Muscle of leg (tissue), 11 donors: ENCODE results near the gene S100A14. TPM values are rescaled to one million over a fixed set of nuclear protein-coding genes. Genes with fewer than 3 reads are reported as not detected.
"Not testable (repeated sequence)": the region's sequence is repeated elsewhere in the genome, so short reads cannot be mapped to it uniquely, and the experiment has no call there.

ENCODE experiments used
- DNase-seq: peaks from one replicate; pipeline ENCODE4 v3.0.0; 2013
- H3K27ac ChIP-seq: one replicate; pipeline ENCODE4 v1.5.1; 2013; ENCODE audit warnings: mild to moderate bottlenecking, low read length, control low read depth
- H3K27me3 ChIP-seq: one replicate; pipeline ENCODE4 v1.6.1; 2013; ENCODE audit warnings: low read length; ENCODE audit not compliant: control insufficient read depth, insufficient read depth
- H3K36me3 ChIP-seq: one replicate; pipeline ENCODE4 v1.6.1; 2013; ENCODE audit warnings: low read length; ENCODE audit not compliant: control insufficient read depth, insufficient read depth
- H3K4me1 ChIP-seq: one replicate; pipeline ENCODE4 v1.6.1; 2013; ENCODE audit warnings: low read length; ENCODE audit not compliant: control insufficient read depth, insufficient read depth
- H3K4me3 ChIP-seq: one replicate; pipeline ENCODE4 v1.5.1; 2013; ENCODE audit warnings: low read length, control low read depth
- H3K9me3 ChIP-seq: replicated peaks from 2 replicates; pipeline ENCODE4 v1.6.1; 2013; ENCODE audit warnings: low read depth, low read length; ENCODE audit not compliant: control insufficient read depth
- WGBS: methylation state at CpG from one replicate; pipeline ENCODE4 v1.1.5; 2013; ENCODE audit warnings: missing lambda C conversion rate; ENCODE audit not compliant: insufficient coverage; 5-methylcytosine and 5-hydroxymethylcytosine counted together
- polyA plus RNA-seq, 8 donors: library from polyadenylated mRNA; unstranded; fragments of 120-200 nt; gene quantifications; one replicate each; pipeline versions ENCODE4 v1.2.1 to v1.2.3, GENCODE V29; 2013; ENCODE audit warnings: inconsistent platforms in 1 of 8, low replicate concordance in 1 of 8; ENCODE audit not compliant: insufficient read length in 8 of 8, insufficient read depth in 1 of 8
- total RNA-seq: library from RNA; stranded (reverse); fragments of 120-200 nt; gene quantifications from one replicate; pipeline ENCODE4 v1.2.4, GENCODE V29; 2013

The S100A14 gene
- total and polyA plus RNA-seq, 9 donors, result 0.15 to 27.5 (median 0.45) TPM

- H3K4me1 ChIP-seq, result peaks cover 16% of the 10 kb centered on the region
- not testable (repeated sequence) for H3K27me3 ChIP-seq, DNase-seq, H3K4me3 ChIP-seq, H3K27ac ChIP-seq, H3K9me3 ChIP-seq
- H3K36me3 ChIP-seq, result peaks cover 83% of the 10 kb centered on the region
- WGBS, result 100% methylated on average over 3 of the region's 5 CpGs
Observed at GRCh38 chr1:153640213-153640612, 24.1 kb upstream of the S100A14 start.

GRCh38 chr1:153639280-153639679 is 23.2 kb upstream of the S100A14 start:
- Histone ChIP-seq H3K9me3 (no peaks in the 10 kb centered on the region), H3K36me3 (peaks cover 78% of the 10 kb centered on the region), H3K27ac (no peak overlapping the region), H3K27me3 (no peaks in the 10 kb centered on the region), H3K4me3 (no peak overlapping the region), H3K4me1 (peaks cover 20% of the 10 kb centered on the region)
- DNase-seq, result no peak
- no CpG with 5 or more reads among the region's 3 CpGs for WGBS

- WGBS, result 81% methylated on average over 5 of the region's 6 CpGs
- Histone ChIP-seq H3K9me3 (no peaks in the 10 kb centered on the region), H3K36me3 (peaks cover 69% of the 10 kb centered on the region), H3K27me3 (no peaks in the 10 kb centered on the region), H3K4me3 (no peak overlapping the region), H3K27ac (no peak overlapping the region), H3K4me1 (peaks cover 24% of the 10 kb centered on the region)
- no peak for DNase-seq
Observed at GRCh38 chr1:153638261-153638660, 22.1 kb upstream of the S100A14 start.

- Histone ChIP-seq H3K27me3 (no peaks in the 10 kb centered on the region), H3K36me3 (peaks cover 50% of the 10 kb centered on the region), H3K4me1 (peaks cover 28% of the 10 kb centered on the region), H3K4me3 (no peak overlapping the region), H3K9me3 (no peaks in the 10 kb centered on the region), H3K27ac (no peak overlapping the region)
- DNase-seq, result no peak
- 85% methylated on average over 9 of the region's 9 CpGs for WGBS
Observed at GRCh38 chr1:153636312-153636711, 20.2 kb upstream of the S100A14 start.

GRCh38 chr1:153635872-153636271 is 19.7 kb upstream of the S100A14 start:
- peaks cover 46% of the 10 kb centered on the region for H3K36me3 ChIP-seq
- H3K27ac ChIP-seq, result no peak overlapping the region
- H3K9me3 ChIP-seq, result no peaks in the 10 kb centered on the region
- 80% methylated on average over 2 of the region's 7 CpGs for WGBS
- H3K27me3 ChIP-seq, result no peaks in the 10 kb centered on the region
- no peak for DNase-seq
- no peak overlapping the region for H3K4me3 ChIP-seq
- peaks cover 28% of the 10 kb centered on the region for H3K4me1 ChIP-seq

- H3K27me3 ChIP-seq, result no peaks in the 10 kb centered on the region
- peaks cover 44% of the 10 kb centered on the region for H3K4me1 ChIP-seq
- peaks cover 28% of the 10 kb centered on the region for H3K36me3 ChIP-seq
- peak within 1 kb of the TSS; percentile 100 for H3K4me3 ChIP-seq
- DNase-seq, result peak; percentile 99
- WGBS, result under 1% methylated on average over 60 of the region's 65 CpGs
- H3K9me3 ChIP-seq, result no peaks in the 10 kb centered on the region
- H3K27ac ChIP-seq, result peak within 1 kb of the TSS; percentile 100
Observed at GRCh38 chr1:153633754-153634665, 17.9 kb upstream of the S100A14 start, which contains the start of gene CHTOP. TSS of gene CHTOP (plus strand) at chr1:153634066. CDS start at chr1:153636589, 2,523 bp downstream.

GRCh38 chr1:153633161-153633753 is 17.1 kb upstream of the S100A14 start:
- 35% methylated on average over 5 of the region's 18 CpGs for WGBS
- H3K9me3 ChIP-seq, result no peaks in the 10 kb centered on the region
- peaks cover 51% of the 10 kb centered on the region for H3K4me1 ChIP-seq
- H3K36me3 ChIP-seq, result peaks cover 27% of the 10 kb centered on the region
- peak overlapping the region; percentile 100 for H3K4me3 ChIP-seq
- H3K27me3 ChIP-seq, result no peaks in the 10 kb centered on the region
- peak; percentile 95 for DNase-seq
- peak overlapping the region; percentile 100 for H3K27ac ChIP-seq

GRCh38 chr1:153631047-153632022 is 15.2 kb upstream of the S100A14 start:
- no peaks in the 10 kb centered on the region for H3K9me3 ChIP-seq
- no peak overlapping the region for H3K27ac ChIP-seq
- DNase-seq, result no peak
- H3K4me1 ChIP-seq, result peaks cover 65% of the 10 kb centered on the region
- H3K36me3 ChIP-seq, result peaks cover 8% of the 10 kb centered on the region
- WGBS, result 100% methylated on average over 1 of the region's 10 CpGs
- no peak overlapping the region for H3K4me3 ChIP-seq
- H3K27me3 ChIP-seq, result no peaks in the 10 kb centered on the region

GRCh38 chr1:153630384-153630783 is 14.3 kb upstream of the S100A14 start:
- no peak for DNase-seq
- H3K36me3 ChIP-seq, result peaks cover 5% of the 10 kb centered on the region
- H3K27me3 ChIP-seq, result no peaks in the 10 kb centered on the region
- H3K9me3 ChIP-seq, result no peaks in the 10 kb centered on the region
- no peak overlapping the region for H3K4me3 ChIP-seq
- peak overlapping the region; percentile 55 for H3K27ac ChIP-seq
- H3K4me1 ChIP-seq, result peaks cover 65% of the 10 kb centered on the region
- WGBS, result 84% methylated on average over 6 of the region's 7 CpGs
